K562 (cell line): ENCODE results near the gene SLC12A6. TPM values are rescaled to one million over a fixed set of nuclear protein-coding genes. Genes with fewer than 3 reads are reported as not detected.

ENCODE experiments used
- ATAC-seq: fragments of 200-7000 bp; cut with Tn5 transposase; 3 replicates; pipeline ENCODE4 v1.9.1; 2020; ENCODE audit warnings: moderate library complexity
- BruUV-seq: library from RNA; stranded (reverse); fragments of 400-500 nt; replicated peaks from 2 replicates; lab custom pipeline; 2021; lab: Mats Ljungman, UMichigan
- CTCF ChIA-PET: fragments of 300-600 bp; formaldehyde crosslinking; extraction: SDS; loops from one replicate; lab custom pipeline; 2021; ENCODE audit warnings: low intra/inter-chr PET ratio; lab: Yijun Ruan, JAX
- POLR2A ChIA-PET: fragments of 300-600, 350-650 bp; sonication (Branson Sonifier 250); formaldehyde crosslinking; extraction: SDS; loops from one replicate; lab custom pipeline; 2021; ENCODE audit warnings: antibody characterized with exemption, inconsistent platforms; lab: Yijun Ruan, JAX
- DNase-seq, 4 experiments: peaks; one replicate each; pipeline versions ENCODE4 v3.0.0 to v3.0.0-alpha.2; 2011 to 2018; ENCODE audit warnings: low spot score in 3 of 4, mixed read lengths in 3 of 4; ENCODE audit errors: extremely low read depth in 1 of 4
- FAIRE-seq: peaks from 2 replicates; lab custom pipeline; 2011; peaks lifted over from hg19 to GRCh38; lab: Jason Lieb, UNC
- H2AFZ ChIP-seq: 2 replicates; pipeline ENCODE4 v1.6.0; 2011; ENCODE audit warnings: low read depth, low read length, control low read depth, inconsistent platforms
- H3K27ac ChIP-seq: fragments of 200-600 bp; 3 replicates; pipeline ENCODE4 v1.8.0; 2011; ENCODE audit warnings: low read depth, mild to moderate bottlenecking, control low read depth, inconsistent platforms, low read length, moderate library complexity, mixed read lengths; ENCODE audit errors: extremely low read depth
- H3K27me3 ChIP-seq, 2 experiments: fragments of 300-600 bp in 1 of 2; 2 replicates in 1 of 2; 3 replicates in 1 of 2; pipeline versions ENCODE4 v1.6.0 to v1.8.0; 2011; ENCODE audit warnings: inconsistent platforms in 2 of 2, low read length in 2 of 2, mild to moderate bottlenecking in 1 of 2, mixed read lengths in 1 of 2, moderate library complexity in 1 of 2; ENCODE audit not compliant: control insufficient read depth in 2 of 2, insufficient read depth in 2 of 2
- H3K36me3 ChIP-seq: fragments of 300-600 bp; 3 replicates; pipeline ENCODE4 v1.8.0; 2011; ENCODE audit warnings: mild to moderate bottlenecking, low read length, inconsistent platforms; ENCODE audit not compliant: control insufficient read depth, insufficient read depth
- H3K4me1 ChIP-seq, 2 experiments: fragments of 200-600 bp in 1 of 2; replicated peaks in 1 of 2; 2 replicates in 1 of 2; 3 replicates in 1 of 2; pipeline versions ENCODE4 v1.5.1 to v1.8.0; 2011; ENCODE audit warnings: inconsistent platforms in 2 of 2, low read length in 2 of 2, mild to moderate bottlenecking in 1 of 2, mixed read lengths in 1 of 2, moderate library complexity in 1 of 2; ENCODE audit not compliant: control insufficient read depth in 2 of 2, insufficient read depth in 2 of 2
- H3K4me2 ChIP-seq: 2 replicates; pipeline ENCODE4 v1.6.1; 2011; ENCODE audit warnings: low read length, control low read depth, inconsistent platforms, mixed read lengths; ENCODE audit not compliant: insufficient read depth
- H3K4me3 ChIP-seq: fragments of 200-600 bp; sonication (generic), shearing (Covaris generic); 2 replicates; pipeline ENCODE4 v1.5.1; 2016; ENCODE audit warnings: control low read depth, inconsistent platforms
- H3K79me2 ChIP-seq: fragments of 200-600 bp; 3 replicates; pipeline ENCODE4 v1.8.0; 2011; ENCODE audit warnings: low read length, inconsistent platforms; ENCODE audit not compliant: control insufficient read depth, insufficient read depth
- H3K9ac ChIP-seq, 2 experiments: 2 replicates each; pipeline versions ENCODE4 v1.6.0 to v1.6.1; 2011; ENCODE audit warnings: low read depth in 2 of 2, low read length in 2 of 2, control low read depth in 1 of 2, inconsistent platforms in 1 of 2, mild to moderate bottlenecking in 1 of 2, mixed read lengths in 1 of 2; ENCODE audit not compliant: insufficient read depth in 1 of 2
- H3K9me1 ChIP-seq: one replicate; pipeline ENCODE4 v1.6.0; 2011; ENCODE audit warnings: inconsistent platforms, mild to moderate bottlenecking, low read length, moderate library complexity; ENCODE audit not compliant: control insufficient read depth, insufficient read depth
- H3K9me3 ChIP-seq: replicated peaks from 2 replicates; pipeline ENCODE4 v1.5.1; 2011; ENCODE audit warnings: low read depth, low read length, inconsistent platforms; ENCODE audit not compliant: control insufficient read depth, insufficient read depth
- H4K20me1 ChIP-seq: replicated peaks from 2 replicates; pipeline ENCODE4 v1.6.1; 2011; ENCODE audit warnings: low read length, inconsistent platforms, mixed read lengths; ENCODE audit not compliant: control insufficient read depth, insufficient read depth
- BRF1 ChIP-seq: IDR thresholded peaks from 3 replicates; pipeline ENCODE4 v1.6.1; 2011; ENCODE audit warnings: borderline replicate concordance, mild to moderate bottlenecking; ENCODE audit not compliant: insufficient read length; ENCODE audit errors: extremely low read depth
- CBFA2T2 ChIP-seq: fragments of 450-650 bp; conservative IDR thresholded peaks from 2 replicates; pipeline ENCODE4 v1.6.1; 2017; ENCODE audit warnings: mild to moderate bottlenecking
- CBFA2T3 ChIP-seq: fragments of 450-650 bp; IDR thresholded peaks from 2 replicates; pipeline ENCODE4 v1.6.1; 2017
- CSDE1 ChIP-seq, 2 experiments: fragments of 450-650 bp; IDR thresholded peaks; 2 replicates each; pipeline ENCODE4 v1.6.1; 2016; ENCODE audit warnings: mild to moderate bottlenecking in 1 of 2
- ELF4 ChIP-seq: fragments of 450-650 bp; formaldehyde crosslinking; IDR thresholded peaks from 2 replicates; pipeline ENCODE4 v1.4.0; 2022; ENCODE audit warnings: missing genetic modification characterization
- EP300 ChIP-seq: IDR thresholded peaks from 2 replicates; pipeline ENCODE4 v1.6.1; 2012; ENCODE audit warnings: low read length, improper control_type of control experiment
- GTF2F1 ChIP-seq: IDR thresholded peaks from 2 replicates; pipeline ENCODE4 v1.6.1; 2011; ENCODE audit warnings: low read depth, low read length, improper control_type of control experiment
- HBP1 ChIP-seq: fragments of 450-650 bp; formaldehyde crosslinking; IDR thresholded peaks from 2 replicates; pipeline ENCODE4 v1.4.0; 2022; ENCODE audit warnings: missing genetic modification characterization
- HNRNPUL1 ChIP-seq: fragments of 200-400 bp; formaldehyde crosslinking; IDR thresholded peaks from 2 replicates; pipeline ENCODE4 v1.6.1; 2017; ENCODE audit warnings: low read length
- ILF3 ChIP-seq: fragments of 450-650 bp; IDR thresholded peaks from 2 replicates; pipeline ENCODE4 v1.6.1; 2018; ENCODE audit warnings: antibody characterized with exemption, mild to moderate bottlenecking, moderate library complexity, borderline replicate concordance
- ILK ChIP-seq: fragments of 450-650 bp; IDR thresholded peaks from 2 replicates; pipeline ENCODE4 v1.6.1; 2016; ENCODE audit warnings: missing genetic modification characterization, low read depth, mild to moderate bottlenecking, missing compliant biosample characterization, moderate library complexity, borderline replicate concordance
- KAT7 ChIP-seq: sonication (generic); formaldehyde crosslinking; IDR thresholded peaks from 2 replicates; pipeline ENCODE4 v1.8.0; 2022; ENCODE audit warnings: missing genetic modification reagents, mild to moderate bottlenecking, borderline replicate concordance
- KAT8 ChIP-seq: fragments of 450-650 bp; IDR thresholded peaks from 2 replicates; pipeline ENCODE4 v1.6.1; 2016; ENCODE audit warnings: low read depth, mild to moderate bottlenecking
- KHSRP ChIP-seq: fragments of 450-650 bp; IDR thresholded peaks from 2 replicates; pipeline ENCODE4 v1.6.1; 2017
- NR4A1 ChIP-seq, 2 experiments: fragments of 250-450 bp in 1 of 2; fragments of 450-650 bp in 1 of 2; sonication (Bioruptor Pico) in 1 of 2; IDR thresholded peaks; 2 replicates each; pipeline versions ENCODE4 v1.4.0 to v1.6.1; 2016 to 2020; ENCODE audit warnings: mild to moderate bottlenecking in 2 of 2, missing compliant biosample characterization in 1 of 2, missing genetic modification characterization in 1 of 2, moderate library complexity in 1 of 2
- PML ChIP-seq: IDR thresholded peaks from 2 replicates; pipeline ENCODE4 v1.6.1; 2012; ENCODE audit warnings: low read length, inconsistent platforms
- RBM14 ChIP-seq: fragments of 200-400 bp; formaldehyde crosslinking; IDR thresholded peaks from 2 replicates; pipeline ENCODE4 v1.6.1; 2018; ENCODE audit warnings: low read depth, mild to moderate bottlenecking, low read length, moderate library complexity, borderline replicate concordance; ENCODE audit not compliant: insufficient read depth
- SP2 ChIP-seq: IDR thresholded peaks from 2 replicates; pipeline ENCODE4 v1.6.1; 2011; ENCODE audit warnings: mild to moderate bottlenecking, low read depth, low read length, moderate library complexity; ENCODE audit not compliant: poor library complexity, severe bottlenecking; ENCODE audit errors: extremely low read depth
- ZNF212 ChIP-seq: fragments of 450-650 bp; formaldehyde crosslinking; IDR thresholded peaks from 2 replicates; pipeline ENCODE4 v1.4.0; 2020; ENCODE audit warnings: mild to moderate bottlenecking
- ZNF668 ChIP-seq: fragments of 250-450 bp; sonication (Bioruptor Pico); IDR thresholded peaks from 2 replicates; pipeline ENCODE4 v1.8.0; 2022; ENCODE audit warnings: mild to moderate bottlenecking, inconsistent platforms
- ZNF740 ChIP-seq, 3 experiments: fragments of 200-800 bp in 1 of 3; sonication (Bioruptor generic) in 1 of 3; sonication (generic) in 1 of 3; formaldehyde crosslinking in 1 of 3; IDR thresholded peaks; 2 replicates each; pipeline versions ENCODE4 v1.6.1 to v1.8.0; 2016 to 2022; ENCODE audit warnings: mild to moderate bottlenecking in 2 of 3, missing compliant biosample characterization in 2 of 3, missing genetic modification characterization in 2 of 3, missing genetic modification reagents in 1 of 3
- ZNF780A ChIP-seq: fragments of 250-450 bp; sonication (Bioruptor Pico); IDR thresholded peaks from 2 replicates; pipeline ENCODE4 v1.5.0; 2021; ENCODE audit warnings: mild to moderate bottlenecking
- WGBS: fragments of 100-300 bp; shearing (Covaris generic); methylation state at CpG from one replicate; pipeline ENCODE4 v1.1.6; 2016; ENCODE audit warnings: low coverage, mixed read lengths; ENCODE audit not compliant: insufficient coverage; ENCODE audit errors: missing lambda C conversion rate; 5-methylcytosine and 5-hydroxymethylcytosine counted together
- in situ Hi-C: fragments of 300-500 bp; cut with MboI; formaldehyde crosslinking; loops from 4 replicates; pipeline ENCODE4 v1.15.0; 2018; ENCODE audit warnings: inconsistent platforms, mixed read lengths
- intact Hi-C: fragments of 100-400 bp; cut with micrococcal nuclease; formaldehyde crosslinking; loops from 2 replicates; pipeline ENCODE4 v1.14.2; 2022
- polyA plus RNA-seq, 8 experiments: library from polyadenylated mRNA; depleted of rRNA in 4 of 8; stranded (reverse) in 5 of 8; unstranded in 3 of 8; fragments of >200 nt; fragmentation: Nextera tagmentation in 2 of 8; fragmentation: Illumina TruSeq in 1 of 8; extraction: Ambion mirVana in 2 of 8; extraction: Trizol in 1 of 8; gene quantifications; 2 replicates each; pipeline versions ENCODE4 v1.2.1 to v1.2.3, GENCODE V29; 2011 to 2014; ENCODE audit warnings: inconsistent platforms in 1 of 8, missing spikeins in 1 of 8
- total RNA-seq, 7 experiments: library from RNA; depleted of rRNA in 6 of 7; stranded (reverse); fragments of >200 nt in 6 of 7; fragmentation: Illumina TruSeq in 2 of 7; extraction: Trizol in 2 of 7; gene quantifications; 2 replicates each; pipeline versions ENCODE4 v1.2.1 to v1.2.3, GENCODE V29; 2011 to 2021; ENCODE audit warnings: low replicate concordance in 1 of 7

SLC12A6 gene
- total and polyA plus RNA-seq, 9 of the 15 experiments (the other 6 are each of a cell fraction or from before 2014, with no cell fraction given), result 1.4 to 16.4 (median 6.7) TPM

- Histone ChIP-seq H3K27me3 (no peaks in the 10 kb centered on the region), H3K4me3 (no peak overlapping the region), H4K20me1 (no peaks in the 10 kb centered on the region), H3K9ac (peak overlapping the region in 1 of 2 experiments; percentile 1; a peak in 1 of 4 replicates), H3K4me1 (peaks cover 23 to 40% of the 10 kb centered on the region in 2 experiments), H3K27ac (peak overlapping the region; percentile 54; the same call in 2 of the 3 replicates), H3K4me2 (no peak overlapping the region), H3K9me3 (no peaks in the 10 kb centered on the region), H3K9me1 (no peaks in the 10 kb centered on the region), H3K36me3 (no peaks in the 10 kb centered on the region), H2AFZ (peak overlapping the region; percentile 50), H3K79me2 (no peaks in the 10 kb centered on the region)
- in situ Hi-C loops, result no loop called here
- ChIA-PET POLR2A (no interaction called here), CTCF (no interaction called here)
- intact Hi-C loops, result no loop called here
- peak in 2 of 4 experiments; percentile 34 to 55 for DNase-seq
- peak; percentile 81 for ATAC-seq
- FAIRE-seq, result peak; percentile 84
- no TSS peak for BruUV-seq
- 0% methylated on average over 2 of the region's 2 CpGs for WGBS
- TF ChIP-seq NR4A1 (CRISPR knock-in tag; IDR thresholded peaks at IDR 0.05), result no peak
- TF ChIP-seq NR4A1 (tag; IDR thresholded peaks at IDR 0.05), result no peak
- TF ChIP-seq HBP1, result no peak
- peak; percentile 84 for TF ChIP-seq EP300
- peak; percentile 57 for TF ChIP-seq CBFA2T2
- TF ChIP-seq CBFA2T3, result peak; percentile 83
- TF ChIP-seq KAT8, result no peak
- TF ChIP-seq ILK, result no peak
- TF ChIP-seq ILF3, result no peak
- no peak for TF ChIP-seq KAT7 (CRISPR knock-in tag)
- TF ChIP-seq SP2, result no peak
- TF ChIP-seq GTF2F1, result no peak
- no peak for TF ChIP-seq HNRNPUL1
- no peak for TF ChIP-seq CSDE1 (IDR thresholded peaks at IDR 0.05)
- no peak for TF ChIP-seq ZNF780A (CRISPR knock-in tag)
- TF ChIP-seq ELF4 (CRISPR knock-in tag), result no peak
- TF ChIP-seq ZNF212 (CRISPR knock-in tag), result no peak
- no peak for TF ChIP-seq KHSRP
- no peak for TF ChIP-seq ZNF740 (CRISPR knock-in tag; IDR thresholded peaks at IDR 0.05)
- TF ChIP-seq ZNF740 (tag; IDR thresholded peaks at IDR 0.05), result no peak
- TF ChIP-seq PML, result peak; percentile 44; the same call in 1 of the 2 replicates
- TF ChIP-seq ZNF668, result no peak
- TF ChIP-seq BRF1, result no peak
- TF ChIP-seq RBM14, result no peak
Measured at GRCh38 chr15:34331809-34332208, 5.8 kb downstream of the SLC12A6 start.
